Umbilical cord (tissue), 2 donors: ENCODE data around the gene NLGN1. TPM values are rescaled to one million over a fixed set of nuclear protein-coding genes. Genes with fewer than 3 reads are reported as not detected.

Source experiments
- DNase-seq: peaks from one replicate; pipeline ENCODE4 v3.0.0-alpha.2; 2015; ENCODE audit warnings: low spot score
- total RNA-seq: library from RNA; depleted of rRNA; stranded (reverse); fragments of >200 nt; gene quantifications from one replicate; pipeline ENCODE4 v1.2.3, GENCODE V29; 2014; ENCODE audit warnings: low replicate concordance; ENCODE audit not compliant: insufficient read depth

The NLGN1 gene
- total RNA-seq, 1 donor from 2014 or later: 8.7 TPM

GRCh38 chr3:174329321-174329720 lies 931.8 kb downstream of the NLGN1 start:
- no peak for DNase-seq

- DNase-seq: peak; percentile 74
Observed at GRCh38 chr3:174330303-174330702, 932.8 kb downstream of the NLGN1 start.

- no peak for DNase-seq
Observed at GRCh38 chr3:174331095-174331800, 933.7 kb downstream of the NLGN1 start.

GRCh38 chr3:174332391-174332790 lies 934.8 kb downstream of the NLGN1 start:
- DNase-seq: no peak

- no peak for DNase-seq
Observed at GRCh38 chr3:174333640-174334039, 936.1 kb downstream of the NLGN1 start.

GRCh38 chr3:174334111-174334510 lies 936.6 kb downstream of the NLGN1 start:
- no peak for DNase-seq

- DNase-seq: no peak
Observed at GRCh38 chr3:174335324-174335723, 937.8 kb downstream of the NLGN1 start.

GRCh38 chr3:174335910-174336309 lies 938.4 kb downstream of the NLGN1 start:
- no peak for DNase-seq
